ENCODE results near the gene TMEM191C. TPM values are rescaled to one million over a fixed set of nuclear protein-coding genes. Genes with fewer than 3 reads are reported as not detected.
"Not testable (repeated sequence)": the region's sequence is repeated elsewhere in the genome, so short reads cannot be mapped to it uniquely, and the experiment has no call there.

The TMEM191C gene
- total RNA-seq = 3.5 TPM
- long read RNA-seq, partial matches to known transcripts = 3 of 5 reads
- long read RNA-seq, other reads (novel, unspliced or antisense) = 2 of 5 reads

- H3K9me3 ChIP-seq; H3K27me3 ChIP-seq (ENCODE audit: low read depth); H3K4me1 ChIP-seq; DNase-seq; H3K36me3 ChIP-seq; H3K27ac ChIP-seq; intact Hi-C loops (cut with DNase I): not testable (repeated sequence)
- peak within 1 kb of the TSS; percentile 46 for H3K4me3 ChIP-seq
- ATAC-seq = peak; percentile 1 to 15
Measured at GRCh38 chr22:21467337-21468193, at the start of gene TMEM191C. TSS of gene TMEM191C (plus strand) at chr22:21467387. CDS start at chr22:21467460, 73 bp downstream.

GRCh38 chr22:21417853-21418252 is 49.3 kb upstream of the TMEM191C start:
- H3K9me3 ChIP-seq; H3K27ac ChIP-seq; H3K36me3 ChIP-seq; H3K27me3 ChIP-seq (ENCODE audit: low read depth); H3K4me1 ChIP-seq; intact Hi-C loops (cut with DNase I): not testable (repeated sequence)
- ATAC-seq = peak; percentile 18 to 23
- peak overlapping the region; percentile 54 for H3K4me3 ChIP-seq
- DNase-seq = peak; percentile 57

DNA sequence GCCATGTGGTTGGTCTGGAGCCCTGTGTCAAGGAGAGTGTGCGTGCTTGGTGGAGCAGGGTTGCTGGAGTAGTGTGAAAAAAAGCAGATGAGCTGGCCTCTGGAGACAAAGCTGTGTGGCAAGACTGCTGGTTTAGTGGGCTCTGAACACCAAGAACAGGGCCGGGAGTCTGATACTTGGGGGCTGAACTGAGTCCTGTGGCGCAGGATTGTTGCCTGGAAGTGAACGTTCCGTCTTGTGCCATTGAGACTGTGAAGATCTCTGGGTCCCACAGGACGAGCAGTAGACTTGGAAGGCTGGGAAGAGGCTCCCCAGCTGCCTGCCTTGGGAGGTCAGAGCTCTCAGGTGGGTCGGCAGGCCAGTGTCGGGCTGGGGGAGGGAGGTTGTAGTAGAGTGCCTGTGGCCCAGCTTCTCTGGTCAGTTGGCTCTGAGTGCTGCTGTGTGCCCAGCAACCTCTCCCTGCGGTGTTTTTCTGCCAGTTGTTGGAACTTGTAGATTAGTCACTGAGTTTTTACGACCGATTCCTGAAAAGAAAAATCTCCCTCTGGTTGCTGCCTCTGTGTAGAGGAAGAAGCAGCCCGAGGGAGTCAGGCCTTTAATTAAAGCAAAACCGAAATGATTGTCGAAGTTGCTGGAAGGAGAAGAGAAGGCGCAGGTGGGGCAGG is 48.1 kb upstream of the TMEM191C start:
- intact Hi-C loops (cut with DNase I); DNase-seq; ATAC-seq: not testable (repeated sequence)

DNA sequence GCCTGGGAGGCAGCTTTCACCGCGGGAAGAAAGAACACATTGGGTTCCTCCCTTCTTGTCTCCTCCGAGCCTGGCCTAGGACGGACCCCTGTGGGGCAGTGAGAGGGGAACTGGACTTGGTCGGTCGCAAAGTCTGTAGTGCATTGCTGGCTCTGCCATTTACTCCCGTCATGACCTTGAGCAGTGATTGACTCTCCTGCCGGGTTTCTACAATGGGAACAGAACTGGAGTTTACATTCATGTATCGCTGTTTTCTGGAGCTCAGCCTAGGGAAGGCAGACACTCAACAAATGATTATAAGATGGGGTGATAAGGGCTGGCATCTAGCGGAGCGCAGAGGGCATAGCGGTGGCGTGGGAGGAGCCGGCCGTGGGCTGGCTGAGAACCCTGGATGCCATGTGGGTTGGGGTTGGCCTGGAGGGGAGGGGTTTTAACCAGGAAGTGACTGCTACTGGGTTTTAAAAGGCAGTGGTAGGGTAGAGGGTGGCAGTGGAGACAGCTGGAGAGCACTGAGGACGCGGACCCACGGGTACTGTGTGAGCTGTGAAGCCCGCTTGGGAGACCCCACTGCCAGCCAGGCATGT is 46.9 kb upstream of the TMEM191C start:
- peak; percentile 72 to 78 for ATAC-seq
- intact Hi-C loops (cut with DNase I); H3K4me1 ChIP-seq; H3K4me3 ChIP-seq; H3K9me3 ChIP-seq; H3K27me3 ChIP-seq (ENCODE audit: low read depth); H3K27ac ChIP-seq; H3K36me3 ChIP-seq; DNase-seq: not testable (repeated sequence)

More for the DNA sequence above, 48.1 kb upstream of the TMEM191C start:
- not testable (repeated sequence) for H3K9me3 ChIP-seq; H3K36me3 ChIP-seq; H3K4me1 ChIP-seq; H3K27ac ChIP-seq; H3K27me3 ChIP-seq (ENCODE audit: low read depth); H3K4me3 ChIP-seq

DNA sequence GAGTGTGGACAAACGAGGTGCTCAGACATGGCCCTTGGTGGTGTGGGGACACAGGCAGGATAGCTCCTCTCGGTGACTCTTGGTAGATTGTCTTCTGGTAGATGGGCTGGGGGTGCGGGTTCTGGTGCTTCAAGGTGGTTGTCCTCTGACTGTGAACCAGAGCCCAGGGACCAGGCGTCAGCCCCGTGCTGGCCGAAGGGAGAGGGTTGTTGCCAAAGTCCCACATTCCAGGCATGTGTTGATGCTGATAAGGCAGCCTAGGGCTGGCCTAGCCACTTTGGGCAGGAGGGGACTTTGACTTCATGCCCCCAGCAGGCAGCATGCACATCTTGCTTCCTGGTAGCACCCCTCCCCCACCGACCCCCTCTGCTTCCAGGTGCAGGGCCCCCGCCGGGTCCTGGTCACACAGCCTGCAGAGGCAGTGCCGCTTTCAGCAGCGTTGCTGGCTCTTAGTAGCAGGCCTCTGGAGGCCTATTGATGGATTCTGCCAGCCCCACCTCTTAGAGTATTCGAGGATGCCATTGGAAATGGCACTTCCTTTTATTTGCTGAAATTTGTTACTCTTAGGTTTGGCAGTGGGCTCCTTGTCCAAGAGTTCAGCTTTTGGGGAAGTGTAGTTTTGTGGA is 43.0 kb upstream of the TMEM191C start:
- intact Hi-C loops (cut with DNase I); H3K9me3 ChIP-seq; H3K4me3 ChIP-seq; H3K36me3 ChIP-seq; DNase-seq; H3K4me1 ChIP-seq; H3K27me3 ChIP-seq (ENCODE audit: low read depth); H3K27ac ChIP-seq: not testable (repeated sequence)
- ATAC-seq = peak; percentile 31 to 40

- H3K4me1 ChIP-seq; H3K36me3 ChIP-seq; H3K27ac ChIP-seq; intact Hi-C loops (cut with DNase I); H3K9me3 ChIP-seq; DNase-seq; ATAC-seq; H3K4me3 ChIP-seq; H3K27me3 ChIP-seq (ENCODE audit: low read depth): not testable (repeated sequence)
Measured at GRCh38 chr22:21434378-21435233, 32.6 kb upstream of the TMEM191C start.

- H3K4me1 ChIP-seq; H3K4me3 ChIP-seq; H3K36me3 ChIP-seq; H3K9me3 ChIP-seq; intact Hi-C loops (cut with DNase I); H3K27ac ChIP-seq; H3K27me3 ChIP-seq (ENCODE audit: low read depth): not testable (repeated sequence)
- DNase-seq (peak; percentile 39), ATAC-seq (peak; percentile 84 to 86)
Measured at GRCh38 chr22:21435998-21436810, 31.0 kb upstream of the TMEM191C start.

GRCh38 chr22:21438013-21438412 is 29.2 kb upstream of the TMEM191C start:
- H3K27me3 ChIP-seq (ENCODE audit: low read depth); ATAC-seq; intact Hi-C loops (cut with DNase I); DNase-seq; H3K4me3 ChIP-seq; H3K4me1 ChIP-seq; H3K27ac ChIP-seq; H3K36me3 ChIP-seq; H3K9me3 ChIP-seq: not testable (repeated sequence)

- H3K4me1 ChIP-seq; H3K4me3 ChIP-seq; H3K27ac ChIP-seq; DNase-seq; H3K9me3 ChIP-seq; H3K27me3 ChIP-seq (ENCODE audit: low read depth); intact Hi-C loops (cut with DNase I): not testable (repeated sequence)
- H3K36me3 ChIP-seq = peaks cover 12% of the 10 kb centered on the region
- ATAC-seq = peak; percentile 49
Measured at GRCh38 chr22:21440018-21440636, 27.1 kb upstream of the TMEM191C start.

- H3K27me3 ChIP-seq (ENCODE audit: low read depth); H3K4me1 ChIP-seq; DNase-seq; H3K27ac ChIP-seq; H3K9me3 ChIP-seq; intact Hi-C loops (cut with DNase I); H3K4me3 ChIP-seq: not testable (repeated sequence)
- peak; percentile 80 to 83 for ATAC-seq
- peaks cover 17% of the 10 kb centered on the region for H3K36me3 ChIP-seq
Measured at GRCh38 chr22:21440676-21441075, 26.5 kb upstream of the TMEM191C start.

- peaks cover 22% of the 10 kb centered on the region for H3K36me3 ChIP-seq
- H3K4me1 ChIP-seq; H3K27ac ChIP-seq; H3K4me3 ChIP-seq; H3K27me3 ChIP-seq (ENCODE audit: low read depth); DNase-seq; intact Hi-C loops (cut with DNase I); H3K9me3 ChIP-seq: not testable (repeated sequence)
- ATAC-seq = peak in 1 of 2 donors; percentile 0
Measured at GRCh38 chr22:21441170-21441569, 26.0 kb upstream of the TMEM191C start.

- H3K27ac ChIP-seq; H3K4me3 ChIP-seq; H3K4me1 ChIP-seq; H3K27me3 ChIP-seq (ENCODE audit: low read depth); DNase-seq; intact Hi-C loops (cut with DNase I); H3K9me3 ChIP-seq: not testable (repeated sequence)
- peaks cover 32% of the 10 kb centered on the region for H3K36me3 ChIP-seq
- peak; percentile 52 to 77 for ATAC-seq
Measured at GRCh38 chr22:21442123-21442522, 25.1 kb upstream of the TMEM191C start.
